ENCODE measurements around the gene PRL. TPM values are rescaled to one million over a fixed set of nuclear protein-coding genes. Genes with fewer than 3 reads are reported as not detected.

PRL gene
- polyA plus RNA-seq, 4 donors: 0.16 TPM; not detected in 3

GRCh38 chr6:22288721-22289120, 8.1 kb downstream of the PRL start:
- Histone ChIP-seq H3K27me3 (ENCODE audit: control insufficient read depth in 3 of 3, insufficient read depth in 3 of 3, low read length in 3 of 3) (no peaks in the 10 kb centered on the region), H3K4me3 (ENCODE audit: low read depth in 1 of 3, low read length in 3 of 3) (no peak overlapping the region), H3K27ac (ENCODE audit: low read depth in 1 of 3, low read length in 2 of 3) (no peak overlapping the region), H3K4me1 (ENCODE audit: control insufficient read depth in 3 of 3, insufficient read depth in 2 of 3, low read depth in 1 of 3, low read length in 2 of 3) (no peaks in the 10 kb centered on the region), H3K9me3 (ENCODE audit: control insufficient read depth in 2 of 2, insufficient read depth in 1 of 2, low read depth in 1 of 2, low read length in 1 of 2) (no peaks in the 10 kb centered on the region), H3K36me3 (ENCODE audit: control insufficient read depth in 3 of 3, insufficient read depth in 2 of 3, low read depth in 1 of 3, low read length in 3 of 3) (no peaks in the 10 kb centered on the region)
- no peak for FAIRE-seq
- no peak for DNase-seq
- 93 to 94% (median 94%) methylated on average over 18 of the region's 18 CpGs for WGBS, 3 donors

GRCh38 chr6:22284666-22285065, 12.2 kb downstream of the PRL start:
- Histone ChIP-seq H3K4me3 (ENCODE audit: low read depth in 1 of 3, low read length in 3 of 3) (no peak overlapping the region), H3K4me1 (ENCODE audit: control insufficient read depth in 3 of 3, insufficient read depth in 2 of 3, low read depth in 1 of 3, low read length in 2 of 3) (no peaks in the 10 kb centered on the region), H3K9me3 (ENCODE audit: control insufficient read depth in 2 of 2, insufficient read depth in 1 of 2, low read depth in 1 of 2, low read length in 1 of 2) (no peaks in the 10 kb centered on the region), H3K36me3 (ENCODE audit: control insufficient read depth in 3 of 3, insufficient read depth in 2 of 3, low read depth in 1 of 3, low read length in 3 of 3) (no peaks in the 10 kb centered on the region), H3K27me3 (ENCODE audit: control insufficient read depth in 3 of 3, insufficient read depth in 3 of 3, low read length in 3 of 3) (no peaks in the 10 kb centered on the region), H3K27ac (ENCODE audit: low read depth in 1 of 3, low read length in 2 of 3) (no peak overlapping the region)
- WGBS, 3 donors: 47 to 69% (median 55%) methylated on average over 2 of the region's 2 CpGs
- DNase-seq (no peak), FAIRE-seq (no peak)

GRCh38 chr6:22281341-22282085, 15.3 kb downstream of the PRL start:
- H3K27me3 ChIP-seq (ENCODE audit: control insufficient read depth in 3 of 3, insufficient read depth in 3 of 3, low read length in 3 of 3): no peaks in the 10 kb centered on the region
- DNase-seq (no peak), FAIRE-seq (no peak)
- 89 to 91% (median 90%) methylated on average over 9 of the region's 9 CpGs for WGBS, 3 donors
- H3K4me3 ChIP-seq (ENCODE audit: low read depth in 1 of 3, low read length in 3 of 3): no peak overlapping the region
- no peaks in the 10 kb centered on the region for H3K9me3 ChIP-seq (ENCODE audit: control insufficient read depth in 2 of 2, insufficient read depth in 1 of 2, low read depth in 1 of 2, low read length in 1 of 2)
- H3K4me1 ChIP-seq (ENCODE audit: control insufficient read depth in 3 of 3, insufficient read depth in 2 of 3, low read depth in 1 of 3, low read length in 2 of 3): no peaks in the 10 kb centered on the region
- H3K36me3 ChIP-seq (ENCODE audit: control insufficient read depth in 3 of 3, insufficient read depth in 2 of 3, low read depth in 1 of 3, low read length in 3 of 3): no peaks in the 10 kb centered on the region
- H3K27ac ChIP-seq (ENCODE audit: low read depth in 1 of 3, low read length in 2 of 3): no peak overlapping the region

GRCh38 chr6:22279427-22279826, 17.4 kb downstream of the PRL start:
- WGBS, 3 donors: 75 to 89% (median 88%) methylated on average over 2 of the region's 2 CpGs

GRCh38 chr6:22271081-22271480, 25.8 kb downstream of the PRL start:
- no peaks in the 10 kb centered on the region for H3K36me3 ChIP-seq (ENCODE audit: control insufficient read depth in 3 of 3, insufficient read depth in 2 of 3, low read depth in 1 of 3, low read length in 3 of 3)
- H3K9me3 ChIP-seq (ENCODE audit: control insufficient read depth in 2 of 2, insufficient read depth in 1 of 2, low read depth in 1 of 2, low read length in 1 of 2): peaks cover 0 to 2% of the 10 kb centered on the region in 2 donors
- DNase-seq: no peak
- H3K27ac ChIP-seq (ENCODE audit: low read depth in 1 of 3, low read length in 2 of 3): no peak overlapping the region
- FAIRE-seq: no peak
- H3K4me3 ChIP-seq (ENCODE audit: low read depth in 1 of 3, low read length in 3 of 3): no peak overlapping the region
- H3K27me3 ChIP-seq (ENCODE audit: control insufficient read depth in 3 of 3, insufficient read depth in 3 of 3, low read length in 3 of 3): no peaks in the 10 kb centered on the region
- WGBS, 3 donors: 48 to 66% (median 56%) methylated on average over 7 of the region's 7 CpGs
- H3K4me1 ChIP-seq (ENCODE audit: control insufficient read depth in 3 of 3, insufficient read depth in 2 of 3, low read depth in 1 of 3, low read length in 2 of 3): no peaks in the 10 kb centered on the region

More at GRCh38 chr6:22279427-22279826, 17.4 kb downstream of the PRL start:
- H3K36me3 ChIP-seq (ENCODE audit: control insufficient read depth in 3 of 3, insufficient read depth in 2 of 3, low read depth in 1 of 3, low read length in 3 of 3): no peaks in the 10 kb centered on the region
- H3K27ac ChIP-seq (ENCODE audit: low read depth in 1 of 3, low read length in 2 of 3): no peak overlapping the region
- H3K27me3 ChIP-seq (ENCODE audit: control insufficient read depth in 3 of 3, insufficient read depth in 3 of 3, low read length in 3 of 3): no peaks in the 10 kb centered on the region
- H3K4me1 ChIP-seq (ENCODE audit: control insufficient read depth in 3 of 3, insufficient read depth in 2 of 3, low read depth in 1 of 3, low read length in 2 of 3): no peaks in the 10 kb centered on the region
- FAIRE-seq: no peak
- no peak for DNase-seq
- H3K4me3 ChIP-seq (ENCODE audit: low read depth in 1 of 3, low read length in 3 of 3): no peak overlapping the region
- peaks cover 0 to 4% of the 10 kb centered on the region in 2 donors for H3K9me3 ChIP-seq (ENCODE audit: control insufficient read depth in 2 of 2, insufficient read depth in 1 of 2, low read depth in 1 of 2, low read length in 1 of 2)

GRCh38 chr6:22263748-22264147, 33.1 kb downstream of the PRL start:
- WGBS, 3 donors: 63 to 87% (median 86%) methylated on average over 2 of the region's 2 CpGs
- H3K9me3 ChIP-seq (ENCODE audit: control insufficient read depth in 2 of 2, insufficient read depth in 1 of 2, low read depth in 1 of 2, low read length in 1 of 2): no peaks in the 10 kb centered on the region
- no peak overlapping the region for H3K4me3 ChIP-seq (ENCODE audit: low read depth in 1 of 3, low read length in 3 of 3)
- no peak for DNase-seq
- no peaks in the 10 kb centered on the region for H3K27me3 ChIP-seq (ENCODE audit: control insufficient read depth in 3 of 3, insufficient read depth in 3 of 3, low read length in 3 of 3)
- FAIRE-seq: no peak
- H3K4me1 ChIP-seq (ENCODE audit: control insufficient read depth in 3 of 3, insufficient read depth in 2 of 3, low read depth in 1 of 3, low read length in 2 of 3): no peaks in the 10 kb centered on the region
- H3K27ac ChIP-seq (ENCODE audit: low read depth in 1 of 3, low read length in 2 of 3): no peak overlapping the region
- H3K36me3 ChIP-seq (ENCODE audit: control insufficient read depth in 3 of 3, insufficient read depth in 2 of 3, low read depth in 1 of 3, low read length in 3 of 3): no peaks in the 10 kb centered on the region

GRCh38 chr6:22254886-22255285, 42.0 kb downstream of the PRL start:
- H3K27me3 ChIP-seq (ENCODE audit: control insufficient read depth in 3 of 3, insufficient read depth in 3 of 3, low read length in 3 of 3): no peaks in the 10 kb centered on the region
- DNase-seq (no peak), FAIRE-seq (no peak)
- H3K27ac ChIP-seq (ENCODE audit: low read depth in 1 of 3, low read length in 2 of 3): no peak overlapping the region
- H3K36me3 ChIP-seq (ENCODE audit: control insufficient read depth in 3 of 3, insufficient read depth in 2 of 3, low read depth in 1 of 3, low read length in 3 of 3): no peaks in the 10 kb centered on the region
- no peaks in the 10 kb centered on the region for H3K4me1 ChIP-seq (ENCODE audit: control insufficient read depth in 3 of 3, insufficient read depth in 2 of 3, low read depth in 1 of 3, low read length in 2 of 3)
- peaks cover 0 to 3% of the 10 kb centered on the region in 2 donors for H3K9me3 ChIP-seq (ENCODE audit: control insufficient read depth in 2 of 2, insufficient read depth in 1 of 2, low read depth in 1 of 2, low read length in 1 of 2)
- no peak overlapping the region for H3K4me3 ChIP-seq (ENCODE audit: low read depth in 1 of 3, low read length in 3 of 3)
- WGBS, 3 donors: 66 to 71% (median 68%) methylated on average over 3 of the region's 3 CpGs

- no peak for DNase-seq
- 50 to 66% (median 54%) methylated on average over 1 of the region's 1 CpG for WGBS, 3 donors
- FAIRE-seq: no peak
These were observed 42.7 kb downstream of the PRL start for GRCh38 chr6:22253955-22254655.

More at GRCh38 chr6:22253955-22254655, 42.7 kb downstream of the PRL start:
- no peaks in the 10 kb centered on the region for H3K27me3 ChIP-seq (ENCODE audit: control insufficient read depth in 3 of 3, insufficient read depth in 3 of 3, low read length in 3 of 3)
- no peak overlapping the region for H3K4me3 ChIP-seq (ENCODE audit: low read depth in 1 of 3, low read length in 3 of 3)
- no peaks in the 10 kb centered on the region for H3K36me3 ChIP-seq (ENCODE audit: control insufficient read depth in 3 of 3, insufficient read depth in 2 of 3, low read depth in 1 of 3, low read length in 3 of 3)
- no peaks in the 10 kb centered on the region for H3K4me1 ChIP-seq (ENCODE audit: control insufficient read depth in 3 of 3, insufficient read depth in 2 of 3, low read depth in 1 of 3, low read length in 2 of 3)
- H3K9me3 ChIP-seq (ENCODE audit: control insufficient read depth in 2 of 2, insufficient read depth in 1 of 2, low read depth in 1 of 2, low read length in 1 of 2): peaks cover 0 to 3% of the 10 kb centered on the region in 2 donors
- H3K27ac ChIP-seq (ENCODE audit: low read depth in 1 of 3, low read length in 2 of 3): no peak overlapping the region
